Fibroblast of mammary gland (primary cell): Measurements from ENCODE around the gene TNFRSF1B.
"Not testable (repeated sequence)": the region's sequence is repeated elsewhere in the genome, so short reads cannot be mapped to it uniquely, and the experiment has no call there.

Experiments used
- DNase-seq: peaks from one replicate; pipeline ENCODE4 v3.0.0-alpha.2; 2010; ENCODE audit warnings: low read depth
- H3K4me3 ChIP-seq: 2 replicates; pipeline ENCODE4 v1.5.1; 2011; ENCODE audit warnings: low read depth, mild to moderate bottlenecking, low read length, moderate library complexity; ENCODE audit not compliant: control insufficient read depth
- CTCF ChIP-seq: conservative IDR thresholded peaks from 2 replicates; pipeline ENCODE4 v1.5.1; 2011; ENCODE audit warnings: low read depth, low read length, inconsistent platforms; ENCODE audit not compliant: control insufficient read depth, insufficient read depth

TNFRSF1B gene

GRCh38 chr1:12220890-12221289 is 54.1 kb downstream of the TNFRSF1B start:
- no peak for DNase-seq
- TF ChIP-seq CTCF, result no peak
- no peak overlapping the region for H3K4me3 ChIP-seq

- DNase-seq, H3K4me3 ChIP-seq: not testable (repeated sequence)
These were observed 55.9 kb downstream of the TNFRSF1B start for GRCh38 chr1:12222700-12223099.

GRCh38 chr1:12224092-12224491 is 57.3 kb downstream of the TNFRSF1B start:
- DNase-seq, result not testable (repeated sequence)

GRCh38 chr1:12228979-12229378 is 62.2 kb downstream of the TNFRSF1B start:
- no peak overlapping the region for H3K4me3 ChIP-seq
- no peak for DNase-seq
- no peak for TF ChIP-seq CTCF

More at GRCh38 chr1:12224092-12224491, 57.3 kb downstream of the TNFRSF1B start:
- not testable (repeated sequence) for H3K4me3 ChIP-seq

GRCh38 chr1:12229386-12229834 is 62.6 kb downstream of the TNFRSF1B start:
- no peak for DNase-seq
- no peak for TF ChIP-seq CTCF
- H3K4me3 ChIP-seq, result no peak overlapping the region

GRCh38 chr1:12229835-12230548 is 63.2 kb downstream of the TNFRSF1B start, which contains the start of gene VPS13D:
Gene VPS13D (plus strand): TSS chr1:12230030. CDS start chr1:12234267, 4,237 bp downstream.
- peak within 1 kb of the TSS; percentile 88 for H3K4me3 ChIP-seq
- peak; percentile 64 for TF ChIP-seq CTCF
- DNase-seq, result peak; percentile 66

GRCh38 chr1:12230549-12231275 is 63.9 kb downstream of the TNFRSF1B start:
- peak overlapping the region; percentile 88 for H3K4me3 ChIP-seq
- no peak for TF ChIP-seq CTCF
- no peak for DNase-seq

- no peak for DNase-seq
- H3K4me3 ChIP-seq, result peak overlapping the region; percentile 88
- no peak for TF ChIP-seq CTCF
These were observed 64.4 kb downstream of the TNFRSF1B start for GRCh38 chr1:12231276-12231595.
